Measurements from ENCODE around the gene MDFIC.

DNA sequence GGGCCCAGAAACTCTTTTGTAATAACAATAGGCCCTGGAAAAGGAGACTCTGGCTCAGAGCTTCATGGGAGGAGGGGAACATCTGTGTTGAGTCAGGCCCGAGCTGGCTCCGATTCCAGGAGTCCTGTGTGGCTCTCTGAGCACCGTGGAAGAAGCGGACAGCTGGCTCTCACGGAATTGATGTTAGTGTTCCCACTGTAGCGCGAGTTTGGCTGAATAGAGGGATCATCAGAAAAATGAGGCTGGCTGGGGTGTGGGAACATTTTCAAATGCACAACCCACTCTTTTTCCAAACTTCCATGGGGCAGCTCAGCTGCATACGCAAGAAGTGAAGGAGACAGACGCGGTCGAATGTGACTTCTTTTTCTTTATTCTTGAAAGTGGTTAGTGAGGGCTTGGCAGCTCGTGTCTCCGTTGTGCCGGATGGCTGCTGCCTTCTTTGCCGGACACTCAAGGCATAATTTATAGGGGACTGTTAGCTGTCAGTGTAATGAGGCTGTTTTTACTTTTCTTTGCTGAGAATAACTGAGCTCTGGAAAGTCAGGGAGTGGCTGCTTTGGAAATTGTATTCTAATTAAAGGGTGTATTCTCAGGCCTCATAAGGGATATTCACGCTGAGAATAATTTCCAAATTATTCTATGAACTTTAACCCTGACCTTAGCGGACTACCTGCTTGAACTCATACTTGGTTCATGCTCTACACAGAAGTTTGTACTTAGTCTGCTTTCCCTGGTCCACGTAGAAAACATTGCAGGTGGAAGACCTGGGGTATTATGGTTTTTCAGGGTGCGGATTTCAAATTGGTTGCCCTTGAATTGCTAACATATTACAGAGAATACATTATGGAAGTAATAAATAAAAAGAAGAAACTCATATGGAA, 23.1 kb downstream of the MDFIC start:
- TF ChIP-seq, protein P1, sequence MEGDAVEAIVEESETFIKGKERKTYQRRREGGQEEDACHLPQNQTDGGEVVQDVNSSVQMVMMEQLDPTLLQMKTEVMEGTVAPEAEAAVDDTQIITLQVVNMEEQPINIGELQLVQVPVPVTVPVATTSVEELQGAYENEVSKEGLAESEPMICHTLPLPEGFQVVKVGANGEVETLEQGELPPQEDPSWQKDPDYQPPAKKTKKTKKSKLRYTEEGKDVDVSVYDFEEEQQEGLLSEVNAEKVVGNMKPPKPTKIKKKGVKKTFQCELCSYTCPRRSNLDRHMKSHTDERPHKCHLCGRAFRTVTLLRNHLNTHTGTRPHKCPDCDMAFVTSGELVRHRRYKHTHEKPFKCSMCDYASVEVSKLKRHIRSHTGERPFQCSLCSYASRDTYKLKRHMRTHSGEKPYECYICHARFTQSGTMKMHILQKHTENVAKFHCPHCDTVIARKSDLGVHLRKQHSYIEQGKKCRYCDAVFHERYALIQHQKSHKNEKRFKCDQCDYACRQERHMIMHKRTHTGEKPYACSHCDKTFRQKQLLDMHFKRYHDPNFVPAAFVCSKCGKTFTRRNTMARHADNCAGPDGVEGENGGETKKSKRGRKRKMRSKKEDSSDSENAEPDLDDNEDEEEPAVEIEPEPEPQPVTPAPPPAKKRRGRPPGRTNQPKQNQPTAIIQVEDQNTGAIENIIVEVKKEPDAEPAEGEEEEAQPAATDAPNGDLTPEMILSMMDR (IDR thresholded peaks at IDR 0.05), result no peak
- TF ChIP-seq EZH2 (IDR thresholded peaks at IDR 0.05; ENCODE audit: borderline replicate concordance, insufficient read depth, low read depth, low read length, poor library complexity, severe bottlenecking), result no peak

All from B cell (primary cell).